ENCODE data around the gene TRDN.
"Not testable (repeated sequence)": the region's sequence is repeated elsewhere in the genome, so short reads cannot be mapped to it uniquely, and the experiment has no call there.

Gene TRDN

GRCh38 chr6:123559816-123560215 is 76.9 kb downstream of the TRDN start:
- not testable (repeated sequence) for DNase-seq

GRCh38 chr6:123557474-123557873 is 79.3 kb downstream of the TRDN start:
- DNase-seq = not testable (repeated sequence)

- no peak for DNase-seq
Measured at GRCh38 chr6:123551939-123552707, 84.6 kb downstream of the TRDN start.

GRCh38 chr6:123550052-123550617 is 86.6 kb downstream of the TRDN start:
- DNase-seq = no peak

GRCh38 chr6:123549476-123549875 is 87.3 kb downstream of the TRDN start:
- DNase-seq = no peak

GRCh38 chr6:123547216-123547978 is 89.4 kb downstream of the TRDN start:
- no peak for DNase-seq

- no peak for DNase-seq
Measured at GRCh38 chr6:123546537-123546936, 90.2 kb downstream of the TRDN start.

- DNase-seq = no peak
Measured at GRCh38 chr6:123541462-123541861, 95.3 kb downstream of the TRDN start.

- no peak for DNase-seq
Measured at GRCh38 chr6:123533862-123534648, 102.7 kb downstream of the TRDN start.

- DNase-seq = no peak
Measured at GRCh38 chr6:123529843-123530242, 106.9 kb downstream of the TRDN start.

- no peak for DNase-seq
Measured at GRCh38 chr6:123529058-123529457, 107.7 kb downstream of the TRDN start.

- no peak for DNase-seq
Measured at GRCh38 chr6:123527406-123527805, 109.3 kb downstream of the TRDN start.

- DNase-seq = no peak
Measured at GRCh38 chr6:123526128-123526527, 110.6 kb downstream of the TRDN start.

GRCh38 chr6:123524781-123525180 is 112.0 kb downstream of the TRDN start:
- DNase-seq = no peak

GRCh38 chr6:123520217-123520616 is 116.5 kb downstream of the TRDN start:
- DNase-seq = no peak

- DNase-seq = no peak
Measured at GRCh38 chr6:123519189-123519505, 117.6 kb downstream of the TRDN start.

- no peak for DNase-seq
Measured at GRCh38 chr6:123518441-123519188, 118.1 kb downstream of the TRDN start.

- no peak for DNase-seq
Measured at GRCh38 chr6:123515715-123516114, 121.0 kb downstream of the TRDN start.

- no peak for DNase-seq
Measured at GRCh38 chr6:123509112-123509511, 127.6 kb downstream of the TRDN start.

GRCh38 chr6:123508290-123508689 is 128.5 kb downstream of the TRDN start:
- DNase-seq = no peak

GRCh38 chr6:123507582-123507981 is 129.2 kb downstream of the TRDN start:
- DNase-seq = no peak

GRCh38 chr6:123503619-123504018 is 133.1 kb downstream of the TRDN start:
- DNase-seq = peak; percentile 23

- no peak for DNase-seq
Measured at GRCh38 chr6:123497025-123497424, 139.7 kb downstream of the TRDN start.
